Measurements from ENCODE around the gene CSF3.

- no peak for TF ChIP-seq EZH2 (IDR thresholded peaks at IDR 0.05; ENCODE audit: insufficient read depth, low read length)
- TF ChIP-seq CTCF (IDR thresholded peaks at IDR 0.05; ENCODE audit: insufficient read depth, low read depth, low read length): no peak
Observed at GRCh38 chr17:39973496-39973895, 41.7 kb upstream of the CSF3 start.

All from astrocyte (in vitro differentiated cells and primary cell).